Measurements from ENCODE around the gene FREY1. TPM values are rescaled to one million over a fixed set of nuclear protein-coding genes. Genes with fewer than 3 reads are reported as not detected.

FREY1 gene
- total RNA-seq, 1 donor from 2014 or later = 1.4 TPM

DNA sequence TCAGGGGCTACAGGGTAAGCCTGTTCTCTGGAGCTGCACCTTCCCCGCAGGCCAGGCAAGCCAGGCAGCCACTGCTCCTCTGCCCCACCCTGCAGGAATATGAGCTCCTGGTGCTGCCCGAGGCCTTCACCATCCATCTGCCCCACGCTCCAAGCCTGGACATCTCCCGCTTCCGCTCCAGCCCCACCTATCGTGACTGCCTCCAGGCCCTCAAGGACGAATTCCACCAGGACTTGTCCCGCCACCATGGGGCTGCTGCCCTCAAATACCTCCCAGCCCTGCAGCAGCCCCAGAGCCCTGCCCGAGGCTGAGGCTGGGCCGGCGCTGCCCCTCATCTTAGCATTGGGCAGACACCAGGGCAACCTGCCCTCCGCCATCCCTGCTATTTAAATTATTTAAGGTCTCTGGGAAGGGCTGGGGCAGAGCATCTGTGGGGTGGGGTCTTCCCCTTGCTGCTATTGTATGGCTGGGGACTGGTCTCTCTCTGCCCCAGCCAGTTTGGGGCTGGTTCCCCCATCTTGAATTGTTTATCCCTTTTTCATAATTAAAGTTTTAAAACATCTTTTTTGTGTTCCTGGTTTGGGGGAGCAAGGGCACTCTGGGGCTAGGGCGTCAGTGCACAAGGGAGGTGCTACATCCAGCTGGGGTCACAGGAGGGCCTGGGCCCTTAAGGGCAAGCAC lies 21.6 kb upstream of the FREY1 start:
- peak; percentile 71 for DNase-seq (ENCODE audit: low spot score)

- DNase-seq (ENCODE audit: low spot score) = peak; percentile 77
These were observed 20.8 kb upstream of the FREY1 start for GRCh38 chr11:45927684-45928413.

DNA sequence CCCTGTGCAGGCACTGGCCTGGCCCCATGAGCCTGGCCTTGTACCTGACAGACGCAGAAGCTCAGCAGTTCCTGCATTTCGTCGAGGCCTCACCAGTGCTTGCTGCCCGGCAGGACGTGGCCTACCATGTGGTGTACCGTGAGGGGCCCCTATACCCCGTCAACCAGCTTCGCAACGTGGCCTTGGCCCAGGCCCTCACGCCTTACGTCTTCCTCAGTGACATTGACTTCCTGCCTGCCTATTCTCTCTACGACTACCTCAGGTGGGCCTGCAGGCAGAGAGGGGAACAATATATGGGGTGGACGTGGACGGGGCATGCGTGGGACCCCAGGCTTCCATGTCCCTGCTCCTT lies 20.2 kb upstream of the FREY1 start:
- peak; percentile 85 for DNase-seq (ENCODE audit: low spot score)

DNA sequence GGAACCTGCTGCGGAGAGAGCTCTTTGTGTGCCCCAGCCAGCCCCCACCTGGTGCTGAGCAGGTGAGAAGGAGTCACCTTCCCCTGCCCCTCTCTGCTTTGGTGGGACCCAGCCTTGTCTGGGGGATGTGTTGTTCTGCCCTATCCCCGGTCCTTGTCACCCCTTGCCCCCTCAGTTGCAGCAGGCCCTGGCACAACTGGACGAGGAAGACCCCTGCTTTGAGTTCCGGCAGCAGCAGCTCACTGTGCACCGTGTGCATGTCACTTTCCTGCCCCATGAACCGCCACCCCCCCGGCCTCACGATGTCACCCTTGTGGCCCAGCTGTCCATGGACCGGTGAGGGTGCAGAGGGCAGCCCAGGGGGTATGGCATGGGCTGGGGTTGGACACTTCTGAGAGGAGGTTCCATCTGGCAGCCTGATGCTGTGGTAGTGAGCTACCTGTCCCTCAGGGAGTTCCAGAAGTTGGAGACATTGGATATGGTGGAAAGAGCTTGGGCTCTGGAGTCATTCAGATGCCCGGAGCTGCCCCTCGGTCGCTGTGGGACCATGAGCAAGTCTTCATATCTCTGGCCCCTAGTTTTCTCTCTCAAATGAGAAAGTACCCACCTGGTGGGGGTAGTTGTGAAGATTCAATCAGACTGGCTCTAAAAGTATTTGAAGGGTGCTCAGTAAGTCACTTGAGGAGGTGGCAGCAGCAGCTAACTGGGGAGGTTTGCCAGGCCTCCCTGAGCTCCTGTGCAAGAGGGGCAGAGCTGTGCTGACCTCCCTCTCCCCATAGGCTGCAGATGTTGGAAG lies 19.7 kb upstream of the FREY1 start:
- DNase-seq (ENCODE audit: low spot score) = peak; percentile 65

DNA sequence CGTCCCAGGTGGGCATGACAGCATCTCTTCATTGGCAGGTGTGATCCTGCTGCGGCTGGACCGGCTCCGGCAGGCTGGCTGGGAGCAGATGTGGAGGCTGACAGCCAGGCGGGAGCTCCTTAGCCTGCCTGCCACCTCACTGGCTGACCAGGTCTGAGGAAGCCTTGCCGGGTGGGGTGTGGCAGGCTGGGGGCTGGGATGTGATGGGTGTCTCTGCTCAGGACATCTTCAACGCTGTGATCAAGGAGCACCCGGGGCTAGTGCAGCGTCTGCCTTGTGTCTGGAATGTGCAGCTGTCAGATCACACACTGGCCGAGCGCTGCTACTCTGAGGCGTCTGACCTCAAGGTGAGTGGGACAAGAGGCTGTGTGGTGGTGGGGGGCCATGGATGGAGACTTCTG lies 18.9 kb upstream of the FREY1 start:
- DNase-seq (ENCODE audit: low spot score) = peak; percentile 89

GRCh38 chr11:45925550-45925949 lies 18.5 kb upstream of the FREY1 start:
- DNase-seq (ENCODE audit: low spot score) = peak; percentile 59

DNA sequence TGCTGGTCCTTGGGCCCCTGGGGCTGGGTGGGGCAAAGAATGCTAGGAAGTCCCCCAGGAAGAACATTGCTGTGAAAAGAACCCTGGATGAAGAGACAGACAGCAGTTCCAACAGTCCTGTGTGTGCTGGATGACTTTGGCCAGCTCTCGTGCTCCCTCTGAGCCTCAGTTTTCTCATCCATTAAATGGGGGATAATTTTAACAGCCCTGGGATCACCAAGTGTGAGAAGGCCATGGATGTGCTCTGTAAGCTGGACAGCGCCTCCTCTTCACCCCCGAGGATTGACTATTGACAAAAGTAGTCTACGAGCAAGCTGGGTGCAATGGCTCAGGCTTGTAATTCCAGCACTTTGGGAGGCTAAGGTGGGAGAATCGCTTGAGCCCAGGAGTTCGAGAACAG lies 17.9 kb upstream of the FREY1 start:
- peak; percentile 30 for DNase-seq (ENCODE audit: low spot score)

- peak; percentile 84 for DNase-seq (ENCODE audit: low spot score)
These were observed 17.2 kb upstream of the FREY1 start for GRCh38 chr11:45924036-45924915.

DNA sequence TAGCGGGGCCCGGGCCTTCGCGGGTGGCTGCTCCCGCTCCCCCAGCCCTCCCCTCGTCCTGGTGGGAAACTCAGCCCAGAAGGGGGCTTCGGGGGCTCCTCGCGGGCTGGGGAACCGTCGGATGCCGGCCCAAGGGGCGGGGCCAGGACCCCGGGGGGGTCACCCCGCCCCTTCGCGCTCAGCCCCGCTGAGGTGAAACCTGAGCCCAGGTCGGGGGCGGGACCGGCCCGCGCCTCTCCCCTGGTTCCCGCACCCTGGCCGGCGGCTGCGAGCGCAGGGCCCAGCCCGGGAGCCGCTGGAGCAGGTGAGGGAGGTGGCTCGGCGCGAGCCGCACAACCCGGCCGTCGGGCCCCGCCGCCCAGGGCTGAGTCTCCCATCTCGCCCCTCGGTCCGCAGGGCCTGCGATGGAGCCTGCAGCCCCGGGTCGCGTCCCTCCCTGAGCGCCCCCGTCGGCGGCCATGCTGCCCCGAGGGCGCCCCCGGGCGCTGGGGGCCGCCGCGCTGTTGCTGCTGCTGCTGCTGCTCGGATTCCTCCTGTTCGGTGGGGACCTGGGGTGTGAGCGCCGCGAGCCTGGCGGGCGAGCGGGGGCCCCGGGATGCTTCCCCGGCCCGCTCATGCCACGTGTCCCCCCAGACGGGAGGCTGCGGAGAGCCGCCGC lies 15.5 kb upstream of the FREY1 start, which contains the start of gene LARGE2:
Gene LARGE2, plus strand, starts transcription at position 232 of the 658 bp plus-strand sequence. Its CDS starts 227 bp downstream, at position 459.
- no peak for DNase-seq (ENCODE audit: low spot score)

DNA sequence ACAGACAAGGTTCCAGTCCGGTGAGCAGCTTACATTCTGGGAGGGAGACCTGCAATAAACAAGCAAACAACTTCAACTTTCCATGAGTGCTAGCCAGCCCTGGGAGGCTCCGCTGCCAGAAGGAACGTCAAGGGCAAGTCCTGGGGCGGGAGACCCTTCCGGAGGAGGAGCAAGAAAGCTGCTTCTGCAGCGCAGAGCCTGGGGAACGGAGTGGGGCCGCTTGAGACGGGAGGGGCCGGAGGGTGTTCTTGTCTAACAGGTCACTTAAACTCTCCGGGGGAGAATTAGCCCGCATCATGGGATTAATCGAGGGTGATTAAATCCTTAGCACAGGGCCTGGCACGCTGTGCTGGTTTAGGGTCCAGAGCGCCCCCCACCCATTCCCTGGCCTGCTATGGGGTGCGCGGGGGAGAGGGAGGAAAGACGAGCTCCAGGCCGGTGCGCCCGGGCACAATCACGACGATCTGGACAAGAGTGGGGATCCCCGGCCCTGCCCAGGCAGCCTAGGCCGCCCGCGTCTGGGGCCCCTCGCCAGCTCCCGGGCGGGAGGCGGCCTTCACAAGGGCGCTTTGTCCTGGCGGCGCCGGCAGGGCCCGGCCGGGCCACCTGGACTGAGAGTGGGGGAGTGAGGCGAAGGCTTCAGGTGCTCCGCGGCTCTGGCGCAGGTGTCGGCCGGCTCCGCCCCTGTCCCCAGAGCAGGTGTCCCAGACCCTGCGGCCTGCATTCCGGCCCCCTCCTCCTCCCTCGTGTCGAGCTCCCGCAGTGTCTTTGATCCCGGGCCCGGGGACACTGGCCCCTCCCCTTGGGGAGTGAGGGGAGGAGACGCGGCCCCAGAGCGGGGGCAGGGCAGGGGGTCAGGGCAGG lies 14.7 kb upstream of the FREY1 start:
- DNase-seq (ENCODE audit: low spot score) = no peak

DNA sequence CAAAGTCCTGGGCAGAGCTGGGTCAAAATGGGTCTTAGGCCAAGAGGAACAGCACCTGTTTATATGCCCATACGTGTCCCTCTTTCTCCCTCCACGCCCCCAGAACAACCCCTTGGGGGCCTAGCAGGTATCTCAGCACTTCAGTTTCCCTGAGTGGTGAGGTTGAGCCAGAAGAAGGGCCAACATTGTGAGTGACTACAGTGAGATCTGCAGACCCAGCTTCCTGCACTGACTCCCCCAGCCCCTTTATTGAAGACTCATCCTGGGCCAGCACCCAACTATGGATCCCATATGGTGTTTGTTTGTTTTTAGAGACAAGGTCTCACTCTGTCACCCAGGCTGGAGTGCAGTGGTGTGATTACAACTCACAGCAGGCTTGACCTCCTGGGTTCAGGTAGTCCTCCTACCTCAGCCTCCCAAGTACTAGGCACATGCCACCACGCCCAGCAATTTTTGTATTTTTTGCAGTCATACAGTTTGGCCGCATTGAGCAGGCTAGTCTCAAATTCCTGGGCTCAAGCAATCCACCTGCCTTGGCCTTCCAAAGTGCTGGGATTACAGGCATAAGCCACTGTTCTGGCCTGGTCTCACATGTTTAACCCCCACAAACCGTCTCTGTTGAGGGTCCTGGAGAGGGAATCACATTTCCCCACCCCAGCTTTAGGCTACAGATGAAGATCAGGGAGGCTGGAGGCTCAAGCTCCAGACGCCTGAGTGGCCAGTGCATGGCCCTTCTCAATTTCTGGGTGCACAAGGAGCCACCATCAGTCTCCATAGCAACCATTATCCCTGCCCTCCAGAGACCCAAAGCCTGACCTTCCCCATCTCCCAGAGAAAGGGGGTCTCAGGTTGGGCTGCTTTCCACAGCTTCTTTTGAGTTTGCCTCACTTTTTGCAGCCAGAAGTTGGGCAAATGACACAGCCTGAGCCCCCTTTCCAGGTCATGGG lies 13.7 kb upstream of the FREY1 start:
- no peak for DNase-seq (ENCODE audit: low spot score)

GRCh38 chr11:45919806-45920530 lies 12.9 kb upstream of the FREY1 start:
- no peak for DNase-seq (ENCODE audit: low spot score)

GRCh38 chr11:45918962-45919675 lies 12.0 kb upstream of the FREY1 start:
- DNase-seq (ENCODE audit: low spot score) = no peak

GRCh38 chr11:45918331-45918941 lies 11.4 kb upstream of the FREY1 start:
- peak; percentile 95 for DNase-seq (ENCODE audit: low spot score)

DNA sequence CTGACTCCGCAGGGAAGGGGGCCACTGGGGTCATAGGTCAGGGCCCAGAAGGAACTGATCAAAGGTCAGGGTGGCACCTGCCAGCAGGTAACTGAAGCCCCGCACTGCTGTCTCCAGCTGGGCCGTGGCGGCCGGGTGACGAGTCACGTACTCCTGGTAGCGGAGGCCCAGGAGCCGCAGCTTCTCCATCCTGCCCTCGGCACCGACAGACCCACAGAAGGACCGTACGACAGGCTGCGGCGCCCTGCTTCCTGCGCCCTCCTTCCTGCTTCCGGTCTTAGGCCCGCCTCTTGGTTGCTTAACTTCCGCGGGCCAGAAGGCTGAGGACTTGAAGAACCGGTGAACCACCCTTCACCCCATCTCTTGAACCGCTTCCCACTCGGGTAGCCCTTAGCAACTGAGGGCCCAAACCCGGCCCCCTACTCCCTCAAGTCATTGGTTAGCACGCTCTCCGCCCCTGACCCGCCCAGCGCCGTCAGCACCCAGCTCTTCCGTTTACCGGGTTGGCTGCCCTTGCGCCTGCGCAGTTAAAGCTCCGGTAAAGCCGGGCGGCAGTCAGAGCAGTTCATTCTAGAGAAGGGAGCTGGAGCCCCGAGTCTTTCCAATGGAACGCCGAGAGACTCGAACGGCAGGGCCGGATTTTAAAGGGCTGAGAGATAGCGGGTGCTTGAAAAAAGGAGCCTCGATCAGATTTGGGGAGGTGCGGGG lies 10.7 kb upstream of the FREY1 start, which contains the start of gene PEX16:
Gene PEX16, minus strand, starts transcription at position 255 of the 708 bp plus-strand sequence. Its CDS starts 66 bp downstream, at position 189.
- DNase-seq (ENCODE audit: low spot score) = peak; percentile 99

GRCh38 chr11:45917286-45917622 lies 10.2 kb upstream of the FREY1 start:
- DNase-seq (ENCODE audit: low spot score) = no peak
